GM08714 (cell line): ENCODE results near the gene PCSK1N.

Source experiments
- H3K4me3 ChIP-seq: fragments of 200-500 bp; sonication (Bioruptor generic); 2 replicates; pipeline ENCODE4 v1.5.1; 2014; ENCODE audit warnings: mild to moderate bottlenecking, low read length, inconsistent platforms
- ZNF274 ChIP-seq: IDR thresholded peaks from 2 replicates; pipeline ENCODE4 v1.6.1; 2012; ENCODE audit warnings: mild to moderate bottlenecking, low read depth, low read length

PCSK1N gene

GRCh38 chrX:48789366-48790220 lies 45.8 kb downstream of the PCSK1N start:
- no peak overlapping the region for H3K4me3 ChIP-seq
- no peak for TF ChIP-seq ZNF274

- no peak for TF ChIP-seq ZNF274
- no peak overlapping the region for H3K4me3 ChIP-seq
Observed at GRCh38 chrX:48787505-48788443, 47.6 kb downstream of the PCSK1N start.

GRCh38 chrX:48786825-48787504 lies 48.4 kb downstream of the PCSK1N start:
- TF ChIP-seq ZNF274, result no peak
- no peak overlapping the region for H3K4me3 ChIP-seq

GRCh38 chrX:48786341-48786800 lies 49.0 kb downstream of the PCSK1N start, which contains the start of gene GATA1:
GATA1 (plus strand) TSS chrX:48786590; CDS start chrX:48791110, 4,520 bp downstream.
- no peak within 1 kb of the TSS for H3K4me3 ChIP-seq
- TF ChIP-seq ZNF274, result no peak

GRCh38 chrX:48785540-48786214 lies 49.7 kb downstream of the PCSK1N start:
- H3K4me3 ChIP-seq, result no peak overlapping the region
- no peak for TF ChIP-seq ZNF274

GRCh38 chrX:48785186-48785539 lies 50.2 kb downstream of the PCSK1N start:
- no peak overlapping the region for H3K4me3 ChIP-seq
- no peak for TF ChIP-seq ZNF274

- H3K4me3 ChIP-seq, result no peak overlapping the region
- TF ChIP-seq ZNF274, result no peak
Observed at GRCh38 chrX:48784726-48785125, 50.7 kb downstream of the PCSK1N start.

- no peak overlapping the region for H3K4me3 ChIP-seq
- TF ChIP-seq ZNF274, result no peak
Observed at GRCh38 chrX:48782795-48783194, 52.6 kb downstream of the PCSK1N start.

GRCh38 chrX:48782216-48782615 lies 53.2 kb downstream of the PCSK1N start:
- no peak overlapping the region for H3K4me3 ChIP-seq
- TF ChIP-seq ZNF274, result no peak

- no peak for TF ChIP-seq ZNF274
- H3K4me3 ChIP-seq, result no peak overlapping the region
Observed at GRCh38 chrX:48781705-48782104, 53.7 kb downstream of the PCSK1N start.
